Erythroblast (primary cell): ENCODE data around the gene PCDHGA3.

Experiments used
- GATA1 ChIP-seq: IDR thresholded peaks from 2 replicates; pipeline ENCODE4 v1.6.1; 2011; ENCODE audit warnings: low read depth, mild to moderate bottlenecking, control low read depth, low read length, moderate library complexity
- POLR2A ChIP-seq: IDR thresholded peaks from 2 replicates; pipeline ENCODE4 v1.6.1; 2011; ENCODE audit warnings: mild to moderate bottlenecking, low read length

DNA sequence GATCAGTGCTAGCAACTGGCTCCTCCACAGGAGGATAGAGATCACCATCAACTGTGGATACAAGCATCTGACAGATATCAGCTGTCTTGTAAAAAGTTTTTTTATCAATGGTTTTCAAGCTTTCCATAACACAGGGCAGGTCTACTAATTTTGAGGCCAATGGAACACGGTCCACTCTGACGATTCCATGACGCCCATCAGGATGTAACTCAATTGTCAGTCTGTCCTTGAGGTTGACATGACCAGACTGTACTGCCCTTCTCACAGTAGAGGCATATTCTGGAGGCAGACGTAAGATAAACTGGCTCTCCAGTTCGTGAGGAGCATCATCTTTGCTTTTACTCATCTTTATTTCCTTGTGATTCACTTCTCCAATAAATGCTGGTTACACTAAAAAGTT, 23.9 kb upstream of the PCDHGA3 start:
- TF ChIP-seq POLR2A (no peak), GATA1 (no peak)
